ENCODE measurements around the gene JAGN1.
"Not testable (repeated sequence)": the region's sequence is repeated elsewhere in the genome, so short reads cannot be mapped to it uniquely, and the experiment has no call there.

Gene JAGN1

DNA sequence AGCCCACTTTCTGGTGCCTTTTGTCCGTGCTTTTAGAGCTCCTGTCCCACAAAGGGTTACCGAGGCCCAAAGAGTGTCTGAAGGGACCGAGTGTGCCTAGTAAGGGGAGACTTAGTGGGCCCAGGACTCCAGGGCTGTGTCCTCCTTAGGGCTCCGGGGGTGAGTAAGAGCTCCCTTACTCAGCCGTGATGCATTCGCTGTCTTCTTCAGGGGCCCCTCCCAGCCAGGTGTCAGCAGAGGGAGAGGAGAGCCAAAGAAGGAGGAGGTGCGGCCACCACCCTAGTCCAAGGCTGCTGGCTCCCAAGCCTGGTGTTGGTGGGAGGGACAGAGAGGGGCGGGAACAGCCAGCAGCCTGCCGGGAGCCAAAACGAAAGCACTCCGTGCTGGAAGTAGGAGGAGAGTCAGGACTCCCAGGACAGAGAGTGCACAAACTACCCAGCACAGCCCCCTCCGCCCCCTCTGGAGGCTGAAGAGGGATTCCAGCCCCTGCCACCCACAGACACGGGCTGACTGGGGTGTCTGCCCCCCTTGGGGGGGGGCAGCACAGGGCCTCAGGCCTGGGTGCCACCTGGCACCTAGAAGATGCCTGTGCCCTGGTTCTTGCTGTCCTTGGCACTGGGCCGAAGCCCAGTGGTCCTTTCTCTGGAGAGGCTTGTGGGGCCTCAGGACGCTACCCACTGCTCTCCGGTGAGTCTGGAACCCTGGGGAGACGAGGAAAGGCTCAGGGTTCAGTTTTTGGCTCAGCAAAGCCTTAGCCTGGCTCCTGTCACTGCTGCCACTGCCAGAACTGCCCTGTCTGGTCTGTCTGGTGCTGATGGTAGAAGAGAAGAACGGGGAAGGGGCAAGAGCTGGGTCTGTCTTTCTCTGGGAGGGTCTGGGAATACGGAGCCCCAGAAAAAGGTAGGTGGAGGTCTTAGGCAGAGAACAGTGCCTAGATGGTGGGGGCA lies 26.6 kb downstream of the JAGN1 start, which contains the start of gene IL17RC:
IL17RC (plus strand) TSS at position 365 of the 947 bp plus-strand sequence; CDS start at position 583, 218 bp downstream.
- peak in 1 of 2 donors; percentile 41 for DNase-seq (ENCODE audit: low read depth in 2 of 2)

DNA sequence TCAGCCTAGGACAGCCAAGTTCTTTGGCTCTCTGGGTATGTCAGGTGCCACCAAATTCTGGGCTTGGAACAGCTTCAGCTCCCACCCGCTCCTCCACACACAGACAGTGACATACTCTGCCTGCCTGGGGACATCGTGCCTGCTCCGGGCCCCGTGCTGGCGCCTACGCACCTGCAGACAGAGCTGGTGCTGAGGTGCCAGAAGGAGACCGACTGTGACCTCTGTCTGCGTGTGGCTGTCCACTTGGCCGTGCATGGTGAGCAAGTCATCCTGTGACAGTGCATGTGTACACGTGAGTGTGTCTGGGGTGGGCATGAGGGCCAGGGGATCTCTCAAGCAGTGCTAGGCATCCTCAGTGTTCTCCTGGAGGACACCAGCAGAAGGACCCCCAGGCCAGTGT lies 27.4 kb downstream of the JAGN1 start:
- no peak for DNase-seq (ENCODE audit: low read depth in 2 of 2)

DNA sequence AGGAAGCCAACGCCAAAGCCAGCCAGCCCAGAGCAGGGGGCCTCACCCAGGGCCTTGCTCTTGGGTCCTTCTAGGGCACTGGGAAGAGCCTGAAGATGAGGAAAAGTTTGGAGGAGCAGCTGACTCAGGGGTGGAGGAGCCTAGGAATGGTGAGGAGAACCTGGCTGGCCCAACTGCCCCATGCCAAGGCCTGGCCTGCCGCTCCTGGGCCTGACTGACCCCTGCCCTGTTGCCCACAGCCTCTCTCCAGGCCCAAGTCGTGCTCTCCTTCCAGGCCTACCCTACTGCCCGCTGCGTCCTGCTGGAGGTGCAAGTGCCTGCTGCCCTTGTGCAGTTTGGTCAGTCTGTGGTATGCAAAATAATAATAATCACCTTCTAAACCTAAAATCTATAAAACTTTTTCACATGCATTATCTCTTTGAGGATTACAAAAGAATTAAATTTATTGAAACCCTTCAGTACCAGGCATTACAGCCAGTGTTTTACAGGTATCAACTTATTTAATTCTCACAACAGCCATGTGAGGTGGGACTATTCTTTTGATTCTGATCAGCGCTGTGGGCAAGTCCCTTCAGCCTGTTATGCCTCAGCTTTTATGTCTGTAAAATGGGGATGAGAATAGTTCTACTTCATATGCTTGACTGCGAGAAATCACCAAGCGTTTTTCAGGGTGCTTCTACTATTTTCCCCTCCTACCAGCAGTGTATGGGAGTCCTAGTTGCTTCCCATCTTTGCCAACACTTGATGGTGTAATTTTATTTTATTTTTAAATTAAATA lies 28.0 kb downstream of the JAGN1 start:
- no peak for DNase-seq (ENCODE audit: low read depth in 2 of 2)

DNA sequence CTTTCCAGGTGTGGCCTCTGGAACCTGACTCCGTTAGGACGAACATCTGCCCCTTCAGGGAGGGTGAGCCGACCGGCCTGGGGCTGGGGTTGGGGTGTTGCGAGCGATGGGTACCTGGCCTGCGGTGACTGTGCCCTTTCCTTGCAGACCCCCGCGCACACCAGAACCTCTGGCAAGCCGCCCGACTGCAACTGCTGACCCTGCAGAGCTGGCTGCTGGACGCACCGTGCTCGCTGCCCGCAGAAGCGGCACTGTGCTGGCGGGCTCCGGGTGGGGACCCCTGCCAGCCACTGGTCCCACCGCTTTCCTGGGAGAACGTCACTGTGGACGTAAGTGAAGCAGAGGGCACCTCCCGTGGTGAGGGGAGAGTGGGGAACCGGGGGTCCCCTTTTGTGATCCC lies 37.7 kb downstream of the JAGN1 start:
- DNase-seq (ENCODE audit: low read depth in 2 of 2) = no peak

DNA sequence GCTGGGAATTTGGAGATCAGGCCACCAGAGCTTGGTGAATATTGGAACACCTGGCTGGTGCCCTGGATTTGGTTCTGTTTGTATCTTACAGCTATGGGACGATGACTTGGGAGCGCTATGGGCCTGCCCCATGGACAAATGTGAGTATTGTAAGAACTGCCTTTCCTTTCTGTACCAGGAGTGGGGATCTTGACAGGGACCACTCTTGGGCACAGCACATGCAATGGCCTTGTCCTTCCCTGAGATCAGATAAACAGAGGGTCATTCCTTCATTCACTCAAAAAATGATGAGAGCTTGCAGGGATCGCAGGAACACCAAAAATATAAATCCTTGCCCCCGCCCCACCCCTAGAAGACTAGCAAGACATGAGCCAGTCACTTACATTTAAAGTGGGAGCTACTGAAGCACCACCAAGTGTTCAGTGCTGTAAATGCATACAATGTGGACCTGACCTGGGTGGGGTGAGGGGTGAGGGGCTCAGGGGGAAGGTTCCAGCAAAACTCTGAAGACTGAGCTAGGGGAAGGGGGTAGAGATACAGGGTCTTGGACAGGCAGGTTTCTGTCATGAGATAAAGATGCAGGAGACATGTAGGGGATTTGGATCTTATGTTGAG lies 40.5 kb downstream of the JAGN1 start:
- no peak for DNase-seq (ENCODE audit: low read depth in 2 of 2)

DNA sequence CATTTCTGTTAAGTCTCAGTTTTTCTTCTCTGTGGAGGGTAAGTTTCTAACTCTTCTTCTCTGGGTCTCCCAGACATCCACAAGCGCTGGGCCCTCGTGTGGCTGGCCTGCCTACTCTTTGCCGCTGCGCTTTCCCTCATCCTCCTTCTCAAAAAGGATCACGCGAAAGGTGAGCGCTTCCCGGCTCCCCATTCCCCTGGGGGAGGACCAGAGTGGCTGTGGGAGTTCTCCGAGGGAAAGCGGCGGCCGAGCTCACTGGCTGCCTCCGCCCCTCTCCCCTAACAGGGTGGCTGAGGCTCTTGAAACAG lies 42.1 kb downstream of the JAGN1 start:
- no peak for DNase-seq (ENCODE audit: low read depth in 2 of 2)

DNA sequence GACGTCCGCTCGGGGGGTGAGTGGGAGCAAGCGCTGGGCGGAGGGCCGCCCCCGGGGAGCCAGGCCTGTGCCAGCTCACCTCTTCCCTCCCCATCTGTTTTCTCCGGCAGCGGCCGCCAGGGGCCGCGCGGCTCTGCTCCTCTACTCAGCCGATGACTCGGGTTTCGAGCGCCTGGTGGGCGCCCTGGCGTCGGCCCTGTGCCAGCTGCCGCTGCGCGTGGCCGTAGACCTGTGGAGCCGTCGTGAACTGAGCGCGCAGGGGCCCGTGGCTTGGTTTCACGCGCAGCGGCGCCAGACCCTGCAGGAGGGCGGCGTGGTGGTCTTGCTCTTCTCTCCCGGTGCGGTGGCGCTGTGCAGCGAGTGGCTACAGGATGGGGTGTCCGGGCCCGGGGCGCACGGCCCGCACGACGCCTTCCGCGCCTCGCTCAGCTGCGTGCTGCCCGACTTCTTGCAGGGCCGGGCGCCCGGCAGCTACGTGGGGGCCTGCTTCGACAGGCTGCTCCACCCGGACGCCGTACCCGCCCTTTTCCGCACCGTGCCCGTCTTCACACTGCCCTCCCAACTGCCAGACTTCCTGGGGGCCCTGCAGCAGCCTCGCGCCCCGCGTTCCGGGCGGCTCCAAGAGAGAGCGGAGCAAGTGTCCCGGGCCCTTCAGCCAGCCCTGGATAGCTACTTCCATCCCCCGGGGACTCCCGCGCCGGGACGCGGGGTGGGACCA lies 42.6 kb downstream of the JAGN1 start:
- DNase-seq (ENCODE audit: low read depth in 2 of 2) = peak; percentile 84 to 88

DNA sequence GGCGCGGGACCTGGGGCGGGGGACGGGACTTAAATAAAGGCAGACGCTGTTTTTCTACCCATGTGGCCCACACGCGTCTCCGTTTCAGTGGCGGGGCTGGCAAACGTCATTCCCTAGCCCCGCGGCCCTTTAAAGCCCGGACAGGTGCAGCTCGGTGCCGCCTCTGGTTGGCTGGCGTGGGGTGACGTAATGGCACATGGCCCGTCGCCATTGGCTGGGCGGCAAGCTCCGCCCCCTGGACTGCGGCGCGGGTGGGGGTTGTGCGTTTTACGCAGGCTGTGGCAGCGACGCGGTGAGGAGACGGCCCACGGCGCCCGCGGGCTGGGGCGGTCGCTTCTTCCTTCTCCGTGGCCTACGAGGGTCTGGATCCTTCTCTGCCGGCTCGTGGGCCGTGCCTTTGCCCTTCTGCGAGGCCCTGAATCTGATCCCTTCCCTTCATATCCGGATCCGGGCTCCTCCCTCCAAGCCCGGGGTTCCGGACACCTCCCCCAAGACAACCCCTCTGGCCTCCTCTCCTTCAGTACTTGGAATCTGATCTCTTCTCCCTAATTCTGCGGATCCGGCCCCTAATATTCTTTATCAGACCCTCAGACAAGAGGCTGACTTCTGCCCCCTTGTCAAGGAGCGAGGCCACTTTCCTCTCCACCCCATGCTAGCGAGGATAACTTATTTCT lies 43.3 kb downstream of the JAGN1 start, which contains the start of gene CRELD1:
CRELD1 (plus strand) TSS at position 274 of the 674 bp plus-strand sequence. CDS start 605 bp downstream, outside the sequence.
- DNase-seq (ENCODE audit: low read depth in 2 of 2) = peak; percentile 95 to 97

DNA sequence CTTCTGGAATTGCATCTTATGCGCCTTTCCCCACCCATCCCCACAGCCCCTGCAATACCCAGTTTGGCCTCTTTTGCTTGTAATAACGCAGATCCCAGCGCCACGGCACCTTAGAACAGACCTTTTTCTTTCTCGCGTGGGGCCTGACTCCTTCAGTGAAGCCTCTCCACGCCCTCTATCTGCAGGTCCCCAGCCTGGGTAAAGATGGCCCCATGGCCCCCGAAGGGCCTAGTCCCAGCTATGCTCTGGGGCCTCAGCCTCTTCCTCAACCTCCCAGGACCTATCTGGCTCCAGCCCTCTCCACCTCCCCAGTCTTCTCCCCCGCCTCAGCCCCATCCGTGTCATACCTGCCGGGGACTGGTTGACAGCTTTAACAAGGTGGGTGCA lies 43.8 kb downstream of the JAGN1 start:
- DNase-seq (ENCODE audit: low read depth in 2 of 2) = no peak

DNA sequence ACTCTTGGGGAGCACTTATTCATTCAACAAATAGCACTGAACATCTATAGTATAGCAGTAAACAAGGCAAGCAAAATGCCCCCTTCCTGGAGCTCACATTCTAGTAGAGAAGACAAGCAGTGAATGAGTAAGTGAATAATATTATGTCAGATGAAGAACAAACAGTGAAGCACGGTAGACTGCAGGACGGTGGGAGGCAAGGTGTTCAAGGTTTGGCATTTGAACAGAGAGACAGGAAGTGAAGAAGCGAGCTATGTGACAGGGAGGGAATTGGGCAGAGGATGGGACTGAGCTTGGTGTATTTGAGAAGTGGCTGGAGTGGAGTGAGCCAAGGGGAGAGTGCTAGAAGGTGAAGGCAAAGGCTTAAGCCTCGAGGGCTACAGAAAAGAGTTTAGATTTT lies 44.6 kb downstream of the JAGN1 start:
- no peak for DNase-seq (ENCODE audit: low read depth in 2 of 2)

DNA sequence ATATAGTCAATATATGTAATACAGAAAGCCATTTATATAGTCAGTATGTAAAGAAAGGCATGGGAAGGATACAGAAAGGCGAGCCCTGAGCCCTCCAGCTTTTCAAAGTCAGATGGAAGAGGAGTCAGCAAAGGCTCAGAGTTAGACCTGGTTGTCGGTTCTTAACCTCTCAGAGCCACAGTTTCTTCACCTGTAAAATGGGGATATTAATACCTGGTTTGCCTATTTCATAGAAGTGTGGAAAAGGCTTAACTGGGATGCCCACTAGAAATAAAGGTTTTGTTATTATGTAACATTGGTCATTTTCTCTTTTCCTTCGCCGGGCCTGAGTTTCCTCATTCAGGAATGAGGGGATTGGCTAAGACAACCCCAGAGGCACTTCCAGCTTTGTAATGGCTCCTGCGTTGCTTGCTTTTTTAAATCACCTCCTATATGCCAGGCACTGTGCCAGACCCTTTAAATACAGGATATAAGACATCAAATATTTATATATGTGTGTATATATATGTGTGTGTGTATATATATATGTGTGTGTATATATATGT lies 45.6 kb downstream of the JAGN1 start:
- no peak for DNase-seq (ENCODE audit: low read depth in 2 of 2)

DNA sequence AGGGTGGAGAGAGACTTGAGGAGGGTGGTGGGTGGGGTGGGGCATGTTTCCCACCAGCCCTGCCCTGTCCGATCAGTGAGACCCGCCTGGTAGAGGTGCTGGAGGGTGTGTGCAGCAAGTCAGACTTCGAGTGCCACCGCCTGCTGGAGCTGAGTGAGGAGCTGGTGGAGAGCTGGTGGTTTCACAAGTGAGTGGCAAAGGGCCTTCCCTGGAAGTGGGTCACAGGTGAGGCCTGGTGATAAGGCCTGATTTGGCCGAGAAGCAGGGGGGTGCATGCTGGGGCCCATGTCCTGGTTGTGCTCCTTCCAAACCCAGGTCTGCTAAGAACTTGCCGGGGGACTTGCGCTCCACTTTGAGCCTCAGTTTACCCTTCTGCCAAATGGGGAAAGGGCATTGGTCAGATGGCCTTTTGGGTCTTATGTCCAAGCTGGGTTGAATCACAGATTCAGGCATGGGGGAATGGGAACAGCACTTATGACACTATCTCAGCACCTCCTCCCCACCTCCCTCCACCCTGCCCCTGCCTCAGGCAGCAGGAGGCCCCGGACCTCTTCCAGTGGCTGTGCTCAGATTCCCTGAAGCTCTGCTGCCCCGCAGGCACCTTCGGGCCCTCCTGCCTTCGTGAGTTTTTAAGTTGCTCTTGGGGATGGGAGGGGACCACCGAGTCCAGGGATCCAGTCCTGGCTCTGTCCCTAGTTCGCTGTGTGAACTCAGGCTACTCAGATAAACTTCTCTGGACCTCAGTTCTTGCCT lies 47.3 kb downstream of the JAGN1 start:
- no peak for DNase-seq (ENCODE audit: low read depth in 2 of 2)

DNA sequence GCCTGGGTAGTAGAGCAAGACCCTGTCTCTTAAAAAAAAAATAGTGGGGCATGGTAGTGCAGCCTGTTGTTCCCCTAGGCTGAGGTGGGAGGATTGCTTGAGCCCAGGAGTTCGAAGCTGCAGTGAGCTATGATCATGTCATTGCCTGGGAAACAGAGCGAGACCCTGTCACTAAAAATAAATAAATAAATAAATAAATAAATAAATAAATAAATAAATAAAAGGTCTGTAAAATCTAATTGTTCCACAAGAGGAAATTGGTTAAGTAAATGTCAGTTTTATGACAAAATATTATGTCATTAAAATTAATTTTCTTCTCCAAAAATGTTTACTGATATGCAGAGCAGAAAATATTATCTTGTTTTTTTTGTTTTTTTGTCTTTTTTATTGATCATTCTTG lies 48.6 kb downstream of the JAGN1 start:
- DNase-seq (ENCODE audit: low read depth in 2 of 2) = no peak

DNA sequence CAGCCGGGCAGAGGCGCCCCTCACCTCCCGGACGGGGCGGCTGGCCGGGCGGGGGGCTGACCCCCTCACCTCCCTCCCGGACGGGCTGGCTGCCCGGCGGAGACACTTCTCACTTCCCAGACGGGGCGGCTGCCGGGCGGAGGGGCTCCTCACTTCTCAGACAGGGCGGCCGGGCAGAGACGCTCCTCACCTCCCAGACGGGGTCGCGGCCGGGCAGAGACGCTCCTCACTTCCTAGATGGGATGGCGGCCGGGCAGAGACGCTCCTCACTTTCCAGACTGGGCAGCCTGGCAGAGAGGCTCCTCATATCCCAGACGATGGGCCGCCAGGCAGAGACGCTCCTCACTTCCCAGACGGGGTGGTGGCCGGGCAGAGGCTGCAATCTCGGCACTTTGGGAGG lies 49.5 kb downstream of the JAGN1 start:
- DNase-seq (ENCODE audit: low read depth in 2 of 2) = not testable (repeated sequence)

DNA sequence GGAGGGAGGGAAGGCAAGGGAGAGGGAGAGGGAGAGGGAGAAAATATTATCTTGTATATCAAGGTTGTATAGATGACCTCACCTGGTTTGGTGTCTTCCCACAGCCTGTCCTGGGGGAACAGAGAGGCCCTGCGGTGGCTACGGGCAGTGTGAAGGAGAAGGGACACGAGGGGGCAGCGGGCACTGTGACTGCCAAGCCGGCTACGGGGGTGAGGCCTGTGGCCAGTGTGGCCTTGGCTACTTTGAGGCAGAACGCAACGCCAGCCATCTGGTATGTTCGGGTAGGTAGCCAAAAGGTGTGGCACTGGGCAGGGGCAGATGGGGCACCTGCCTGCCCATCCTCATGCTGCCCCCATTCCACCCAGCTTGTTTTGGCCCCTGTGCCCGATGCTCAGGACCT lies 50.3 kb downstream of the JAGN1 start:
- no peak for DNase-seq (ENCODE audit: low read depth in 2 of 2)

DNA sequence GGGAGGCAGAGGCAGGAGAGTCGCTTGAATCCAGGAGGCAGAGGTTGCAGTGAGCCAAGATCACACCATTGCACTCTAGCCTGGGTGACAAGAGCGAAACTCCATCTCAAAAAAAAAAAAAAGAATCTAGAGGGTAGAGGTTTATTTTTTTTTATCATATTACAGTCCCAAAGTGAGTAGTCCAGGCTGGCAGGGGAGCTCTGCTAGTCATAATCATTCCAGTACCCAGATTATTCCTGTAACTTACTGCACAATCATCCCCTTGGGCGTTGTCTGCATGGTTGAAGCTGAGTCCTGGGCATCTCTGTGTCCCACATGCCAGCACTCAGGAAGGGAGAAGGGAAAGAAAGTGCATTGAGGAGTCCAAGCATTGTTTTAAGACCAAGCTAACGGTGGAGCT lies 51.8 kb downstream of the JAGN1 start:
- no peak for DNase-seq (ENCODE audit: low read depth in 2 of 2)

DNA sequence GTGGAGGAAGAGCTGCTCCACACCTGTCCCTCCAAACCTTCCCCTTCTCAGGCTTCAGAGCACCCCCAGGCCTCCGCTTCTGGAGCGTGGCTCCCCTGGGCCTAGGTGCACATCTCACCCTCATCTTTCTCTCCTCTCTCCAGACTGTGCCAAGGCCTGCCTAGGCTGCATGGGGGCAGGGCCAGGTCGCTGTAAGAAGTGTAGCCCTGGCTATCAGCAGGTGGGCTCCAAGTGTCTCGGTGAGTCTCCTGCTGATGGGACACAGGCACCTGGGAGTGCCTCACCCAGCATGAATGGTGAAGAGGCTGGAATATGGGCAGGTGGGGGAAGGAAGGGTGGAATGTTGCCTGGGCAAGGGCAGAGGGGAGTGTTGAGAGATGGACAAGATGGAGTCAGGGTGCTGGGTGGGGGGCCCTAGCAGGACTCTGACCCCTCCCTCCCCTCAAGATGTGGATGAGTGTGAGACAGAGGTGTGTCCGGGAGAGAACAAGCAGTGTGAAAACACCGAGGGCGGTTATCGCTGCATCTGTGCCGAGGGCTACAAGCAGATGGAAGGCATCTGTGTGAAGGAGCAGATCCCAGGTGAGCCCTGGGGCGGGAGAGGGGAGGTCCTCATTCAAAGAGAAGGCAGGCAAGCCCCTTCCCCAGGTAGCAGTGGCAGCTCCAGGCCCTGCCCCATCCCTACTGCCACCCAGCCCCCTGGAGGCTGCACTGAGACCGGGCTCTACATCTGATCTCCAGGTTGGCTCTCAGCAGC lies 52.7 kb downstream of the JAGN1 start:
- DNase-seq (ENCODE audit: low read depth in 2 of 2) = no peak
